Smooth muscle cell (in vitro differentiated cells): Measurements from ENCODE around the gene CPEB1. TPM values are rescaled to one million over a fixed set of nuclear protein-coding genes. Genes with fewer than 3 reads are reported as not detected.

ENCODE experiments used
- DNase-seq: peaks from one replicate; lab custom pipeline; 2025; ENCODE audit not compliant: unreplicated experiment; lab: John Stamatoyannopoulos, UW
- H2AFZ ChIP-seq: fragments of 200-600 bp; sonication (generic); 2 replicates; pipeline ENCODE4 v1.6.0; 2016; ENCODE audit warnings: antibody characterized with exemption, low read depth, mild to moderate bottlenecking
- H3F3A ChIP-seq: fragments of 200-600 bp; sonication (generic); 2 replicates; pipeline ENCODE4 v1.6.0; 2017; ENCODE audit warnings: antibody characterized with exemption, low read depth
- H3K27ac ChIP-seq: fragments of 200-600 bp; sonication (generic); 2 replicates; pipeline ENCODE4 v1.5.1; 2016; ENCODE audit warnings: low read depth, mild to moderate bottlenecking
- H3K27me3 ChIP-seq: fragments of 200-600 bp; sonication (generic); 2 replicates; pipeline ENCODE4 v1.6.1; 2016; ENCODE audit warnings: low read depth, mild to moderate bottlenecking
- H3K36me3 ChIP-seq: fragments of 200-600 bp; sonication (generic); 2 replicates; pipeline ENCODE4 v1.5.1; 2016; ENCODE audit warnings: low read depth
- H3K4me1 ChIP-seq: fragments of 200-600 bp; sonication (generic); 2 replicates; pipeline ENCODE4 v1.5.1; 2016; ENCODE audit warnings: low read depth
- H3K4me2 ChIP-seq: fragments of 200-600 bp; sonication (generic); 2 replicates; pipeline ENCODE4 v1.6.0; 2016; ENCODE audit warnings: mild to moderate bottlenecking
- H3K4me3 ChIP-seq: fragments of 200-600 bp; sonication (generic); 2 replicates; pipeline ENCODE4 v1.5.1; 2016; ENCODE audit warnings: mild to moderate bottlenecking
- H3K79me2 ChIP-seq: fragments of 200-600 bp; sonication (generic); 2 replicates; pipeline ENCODE4 v1.6.0; 2016; ENCODE audit warnings: low read depth, mild to moderate bottlenecking
- H3K9ac ChIP-seq: fragments of 200-600 bp; sonication (generic); 2 replicates; pipeline ENCODE4 v1.6.0; 2016; ENCODE audit warnings: low read depth
- H3K9me3 ChIP-seq: fragments of 200-600 bp; sonication (generic); replicated peaks from 2 replicates; pipeline ENCODE4 v1.5.1; 2016; ENCODE audit warnings: low read depth
- H4K20me1 ChIP-seq: fragments of 200-600 bp; sonication (generic); 2 replicates; pipeline ENCODE4 v1.6.0; 2016; ENCODE audit warnings: low read depth
- WGBS: methylation state at CpG from one replicate; pipeline ENCODE4 v1.1.7; 2016; ENCODE audit warnings: low lambda C conversion rate; 5-methylcytosine and 5-hydroxymethylcytosine counted together
- polyA plus RNA-seq: library from polyadenylated mRNA; unstranded; fragments of >200 nt; fragmentation: Nextera tagmentation; extraction: Ambion mirVana; gene quantifications from 2 replicates; pipeline ENCODE4 v1.2.1, GENCODE V29; 2016
- total RNA-seq: library from RNA; depleted of rRNA; stranded (reverse); fragments of >200 nt; gene quantifications from 2 replicates; pipeline ENCODE4 v1.2.3, GENCODE V29; 2014
- TF ChIP-seq, protein P1 (sequence below): fragments of 200-600 bp; sonication (generic); IDR thresholded peaks from 2 replicates; pipeline ENCODE4 v1.5.1; 2017; ENCODE audit warnings: borderline replicate concordance, mild to moderate bottlenecking, antibody characterized with exemption; ENCODE audit not compliant: insufficient read depth, poor library complexity, severe bottlenecking

Gene CPEB1
- total and polyA plus RNA-seq, 2 experiments from 2014 or later = 5.8 to 9.8 TPM

DNA sequence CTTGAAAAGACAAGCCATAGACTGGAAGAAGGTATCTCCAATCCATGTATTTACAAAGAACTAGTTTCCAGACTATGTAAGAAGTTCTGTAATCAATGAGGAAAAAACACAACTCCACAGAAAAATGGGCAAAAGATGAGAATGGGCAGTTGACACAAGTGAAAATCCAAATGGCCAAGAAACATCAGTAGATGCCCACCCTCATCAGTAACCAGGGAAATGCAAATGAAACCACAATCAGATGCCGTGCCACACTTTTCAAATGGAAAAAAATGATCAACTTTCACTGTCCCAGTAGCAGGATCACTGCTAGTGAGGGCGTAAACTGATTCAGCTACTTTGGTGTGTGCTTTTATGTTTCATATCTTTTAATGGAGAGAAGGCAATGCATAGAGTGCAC lies 4.5 kb upstream of the CPEB1 start:
- Histone ChIP-seq H3F3A (no peaks in the 10 kb centered on the region), H3K4me1 (peaks cover 4% of the 10 kb centered on the region), H3K36me3 (no peaks in the 10 kb centered on the region), H3K9ac (no peak overlapping the region), H3K27ac (no peak overlapping the region), H3K9me3 (no peaks in the 10 kb centered on the region), H3K79me2 (no peaks in the 10 kb centered on the region), H3K4me3 (no peak overlapping the region), H2AFZ (no peak overlapping the region), H3K4me2 (no peak overlapping the region), H4K20me1 (no peaks in the 10 kb centered on the region), H3K27me3 (peaks cover 72% of the 10 kb centered on the region)
- TF ChIP-seq, protein P1, sequence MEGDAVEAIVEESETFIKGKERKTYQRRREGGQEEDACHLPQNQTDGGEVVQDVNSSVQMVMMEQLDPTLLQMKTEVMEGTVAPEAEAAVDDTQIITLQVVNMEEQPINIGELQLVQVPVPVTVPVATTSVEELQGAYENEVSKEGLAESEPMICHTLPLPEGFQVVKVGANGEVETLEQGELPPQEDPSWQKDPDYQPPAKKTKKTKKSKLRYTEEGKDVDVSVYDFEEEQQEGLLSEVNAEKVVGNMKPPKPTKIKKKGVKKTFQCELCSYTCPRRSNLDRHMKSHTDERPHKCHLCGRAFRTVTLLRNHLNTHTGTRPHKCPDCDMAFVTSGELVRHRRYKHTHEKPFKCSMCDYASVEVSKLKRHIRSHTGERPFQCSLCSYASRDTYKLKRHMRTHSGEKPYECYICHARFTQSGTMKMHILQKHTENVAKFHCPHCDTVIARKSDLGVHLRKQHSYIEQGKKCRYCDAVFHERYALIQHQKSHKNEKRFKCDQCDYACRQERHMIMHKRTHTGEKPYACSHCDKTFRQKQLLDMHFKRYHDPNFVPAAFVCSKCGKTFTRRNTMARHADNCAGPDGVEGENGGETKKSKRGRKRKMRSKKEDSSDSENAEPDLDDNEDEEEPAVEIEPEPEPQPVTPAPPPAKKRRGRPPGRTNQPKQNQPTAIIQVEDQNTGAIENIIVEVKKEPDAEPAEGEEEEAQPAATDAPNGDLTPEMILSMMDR = no peak
- 90% methylated on average over 2 of the region's 2 CpGs for WGBS
- DNase-seq = no peak

DNA sequence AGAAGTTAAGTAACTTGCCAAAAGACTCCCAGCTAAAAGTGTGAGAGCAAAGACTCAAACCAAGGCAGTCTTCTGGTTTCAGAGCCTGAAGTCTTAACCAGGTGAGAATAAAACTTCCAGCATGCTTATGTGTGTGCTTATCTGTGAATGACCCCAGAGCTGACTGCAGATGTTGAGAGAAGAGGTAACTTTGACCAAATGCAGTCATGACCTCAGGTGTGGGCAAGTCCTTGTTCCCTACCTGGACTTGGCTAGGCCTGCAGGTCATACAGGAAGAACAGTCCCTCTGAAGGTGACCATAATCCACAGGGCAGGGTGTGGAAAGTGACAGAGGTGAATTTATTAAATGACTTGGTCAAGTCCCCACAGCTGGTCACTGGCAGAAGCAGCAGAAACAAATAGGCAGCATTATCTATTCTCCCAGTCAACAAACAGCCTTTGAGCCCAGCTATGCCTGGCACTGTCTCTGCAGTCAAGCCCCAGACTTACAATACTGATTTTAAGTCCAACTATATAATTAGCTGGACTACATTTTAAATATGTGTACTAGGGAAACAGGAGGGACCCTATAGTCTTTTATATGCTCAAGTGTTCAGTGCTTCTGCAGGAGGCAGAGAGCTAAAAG lies 3.0 kb upstream of the CPEB1 start:
- TF ChIP-seq, protein P1 = no peak
- no peaks in the 10 kb centered on the region for H3K9me3 ChIP-seq
- H3K4me3 ChIP-seq = no peak overlapping the region
- no peaks in the 10 kb centered on the region for H3F3A ChIP-seq
- no peak overlapping the region for H3K27ac ChIP-seq
- peaks cover 8% of the 10 kb centered on the region for H3K4me1 ChIP-seq
- no peak overlapping the region for H3K9ac ChIP-seq
- H3K27me3 ChIP-seq = peaks cover 85% of the 10 kb centered on the region
- DNase-seq = no peak
- H4K20me1 ChIP-seq = no peaks in the 10 kb centered on the region
- no peaks in the 10 kb centered on the region for H3K36me3 ChIP-seq
- H3K79me2 ChIP-seq = no peaks in the 10 kb centered on the region
- H3K4me2 ChIP-seq = no peak overlapping the region
- no peak overlapping the region for H2AFZ ChIP-seq

DNA sequence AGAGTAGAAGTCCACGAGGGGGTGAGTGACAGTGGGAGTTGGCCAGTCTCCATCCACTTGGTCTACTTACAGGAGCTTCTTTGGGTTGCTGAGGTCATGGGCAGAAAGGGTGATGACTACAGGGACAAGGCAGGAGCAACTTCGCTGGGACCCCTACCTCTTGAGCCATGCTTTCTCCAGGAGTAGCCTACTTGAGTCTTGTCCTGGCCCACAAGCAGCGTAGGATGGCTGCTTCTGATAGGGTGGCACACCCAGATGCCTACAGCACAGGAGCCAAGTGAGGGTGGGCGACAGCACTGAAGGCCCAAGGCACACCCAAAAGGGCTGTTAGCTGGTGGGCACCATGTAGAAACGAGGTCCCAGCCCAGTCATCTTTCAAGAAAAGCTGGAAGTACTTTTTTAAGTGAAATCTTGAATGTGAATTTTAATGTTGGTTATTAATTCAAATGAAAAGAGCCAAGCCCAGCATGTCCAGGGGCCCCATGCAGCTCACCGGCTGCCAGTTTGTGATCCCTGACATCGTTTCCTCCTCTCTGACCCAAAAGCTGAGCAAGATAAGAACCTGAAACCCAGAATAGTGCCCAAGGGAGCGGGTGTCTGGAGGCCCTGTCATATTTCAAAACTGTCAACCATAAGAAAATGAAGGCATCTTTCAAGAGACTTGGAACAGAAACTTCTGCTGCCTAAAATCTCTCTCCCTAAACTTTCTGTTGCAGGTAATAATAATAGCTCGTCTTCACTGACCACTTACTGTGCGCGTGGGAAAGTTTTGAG lies 2.2 kb upstream of the CPEB1 start:
- H3K27me3 ChIP-seq = peaks cover 89% of the 10 kb centered on the region
- DNase-seq = no peak
- no peak overlapping the region for H2AFZ ChIP-seq
- no peaks in the 10 kb centered on the region for H3K36me3 ChIP-seq
- TF ChIP-seq, protein P1 = no peak
- no peak overlapping the region for H3K4me3 ChIP-seq
- H4K20me1 ChIP-seq = no peaks in the 10 kb centered on the region
- WGBS = 88% methylated on average over 11 of the region's 11 CpGs
- H3K9me3 ChIP-seq = no peaks in the 10 kb centered on the region
- H3K79me2 ChIP-seq = no peaks in the 10 kb centered on the region
- H3K9ac ChIP-seq = no peak overlapping the region
- no peaks in the 10 kb centered on the region for H3F3A ChIP-seq
- no peak overlapping the region for H3K4me2 ChIP-seq
- no peak overlapping the region for H3K27ac ChIP-seq
- H3K4me1 ChIP-seq = peaks cover 8% of the 10 kb centered on the region
